Measurements from ENCODE around the gene PDS5B.
A peak's percentile ranks its signal among the peaks of the same experiment; 100 is the strongest.

PDS5B gene

GRCh38 chr13:32589471-32589870, 3.2 kb downstream of the PDS5B start:
- no peak for DNase-seq

DNA sequence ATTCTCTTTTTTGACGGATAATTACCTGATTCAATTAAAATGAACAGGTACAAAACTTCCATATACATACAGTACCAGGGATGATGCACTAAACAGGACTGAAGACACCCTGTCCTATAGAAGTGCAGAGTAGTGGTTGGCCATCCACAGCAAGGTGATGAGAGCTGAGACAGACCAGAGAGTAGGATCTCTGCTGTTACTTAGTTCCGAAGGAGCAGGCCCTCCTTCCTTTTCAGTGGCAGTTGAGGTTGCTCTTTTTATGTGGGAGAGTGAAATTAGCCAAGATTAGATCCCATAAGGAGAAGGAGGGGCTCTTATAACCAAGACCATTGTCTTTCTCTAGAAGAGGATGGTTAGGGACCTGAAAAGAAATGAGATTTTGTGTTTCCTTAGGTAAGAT, 4.0 kb downstream of the PDS5B start:
- DNase-seq = no peak

DNA sequence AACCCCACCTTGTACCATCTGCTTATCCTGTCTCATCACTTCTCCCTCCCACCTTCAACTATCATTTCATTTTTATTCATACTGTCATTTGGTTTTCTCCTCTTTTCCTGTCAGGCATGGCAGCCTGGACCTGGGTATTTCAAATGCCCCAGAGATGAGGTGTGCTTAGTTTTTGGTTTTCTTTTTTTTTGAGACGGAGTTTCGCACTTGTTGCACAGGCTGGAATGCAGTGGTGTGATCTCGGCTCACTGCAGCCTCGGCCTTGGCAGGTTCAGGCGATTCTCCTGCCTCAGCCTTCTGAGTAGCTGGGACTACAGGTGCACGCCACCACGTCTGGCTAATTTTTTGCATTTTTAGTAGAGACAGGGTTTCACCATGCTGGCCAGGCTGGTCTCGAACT, 5.8 kb downstream of the PDS5B start:
- no peak for DNase-seq

DNA sequence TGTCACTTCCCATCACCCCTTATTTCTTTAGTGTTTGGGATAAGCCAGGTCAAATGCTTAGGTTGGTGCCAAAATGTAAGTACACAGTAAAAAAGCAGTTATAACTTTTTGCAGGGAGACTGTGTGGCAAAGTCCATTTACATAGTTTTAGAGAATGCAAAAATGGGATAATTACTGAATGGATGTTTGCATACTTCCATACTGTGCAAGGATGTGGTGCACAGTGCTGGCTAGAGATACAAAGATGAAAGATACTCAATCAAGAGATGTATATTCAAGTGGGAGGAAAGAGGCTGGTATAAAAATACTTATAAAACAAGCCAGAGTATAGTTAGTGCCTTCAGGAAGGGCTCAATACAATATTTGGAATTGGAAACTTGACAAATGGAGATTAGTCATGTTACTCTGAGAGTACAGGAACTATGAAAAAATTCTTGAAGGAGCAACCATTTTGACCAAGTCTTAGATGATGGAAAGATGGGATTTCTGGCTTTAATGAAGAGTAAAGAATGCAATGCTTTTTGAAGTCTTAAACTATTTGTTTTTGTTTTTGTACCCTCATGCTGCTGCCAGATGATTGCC, 8.0 kb downstream of the PDS5B start:
- DNase-seq = no peak

DNA sequence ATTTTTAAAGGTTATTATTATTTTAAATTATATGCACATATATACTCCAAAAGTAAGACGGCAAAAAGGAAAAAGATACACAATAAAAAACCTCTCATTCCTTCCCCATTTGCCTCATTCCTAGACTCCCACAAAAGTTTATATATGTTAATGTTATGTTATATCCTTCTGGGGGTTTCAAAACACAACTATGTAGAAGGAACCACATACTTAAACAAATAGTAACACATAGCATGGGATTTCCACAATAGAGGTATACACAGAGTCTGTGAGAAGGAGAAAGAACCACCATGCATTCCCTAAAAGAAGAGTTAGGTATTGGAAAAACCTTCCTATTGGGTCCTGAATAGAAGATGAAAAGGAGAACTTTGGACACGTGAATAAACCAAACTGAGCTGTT, 9.1 kb downstream of the PDS5B start:
- no peak for DNase-seq

DNA sequence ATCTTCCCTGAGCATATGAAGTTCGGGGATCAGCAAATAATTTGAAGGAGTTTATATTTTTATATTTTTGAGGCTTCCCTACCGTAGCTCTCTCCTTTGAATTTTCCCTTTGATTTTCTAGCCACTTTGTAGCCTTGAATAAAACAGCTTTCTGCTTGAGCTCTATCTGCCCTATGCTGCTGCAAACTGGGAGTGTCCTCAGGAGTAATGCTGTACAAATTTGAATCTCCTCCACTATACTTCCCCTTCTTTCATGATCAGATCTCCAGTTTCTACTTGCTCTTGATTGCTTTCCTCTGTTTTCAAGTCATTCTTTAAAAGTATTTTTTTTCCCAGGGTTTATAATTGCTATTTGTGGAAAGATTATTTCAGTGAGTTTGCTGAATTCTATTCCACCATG, 14.6 kb downstream of the PDS5B start:
- DNase-seq = no peak

GRCh38 chr13:32609428-32609827, 23.2 kb downstream of the PDS5B start:
- DNase-seq = no peak

DNA sequence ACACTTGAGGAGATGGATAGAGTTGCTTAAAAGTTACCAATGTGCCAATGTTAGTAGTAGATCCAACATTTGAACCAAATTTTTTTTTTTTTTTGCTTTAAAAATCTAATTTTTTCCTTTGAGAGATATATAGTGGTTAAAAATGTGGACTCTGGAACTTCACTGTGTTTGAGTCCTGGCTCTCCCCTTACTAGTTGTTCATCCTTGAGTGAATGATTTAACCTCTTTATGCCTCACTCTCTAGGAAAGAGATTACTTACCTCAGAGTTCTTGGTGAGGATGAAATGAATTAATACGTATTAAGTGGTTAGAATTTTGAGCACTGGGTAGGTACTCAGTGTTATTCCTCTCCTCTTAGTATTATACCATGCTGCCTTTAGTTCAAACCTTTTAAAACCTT, 24.3 kb downstream of the PDS5B start:
- DNase-seq = no peak

GRCh38 chr13:32610977-32611376, 24.7 kb downstream of the PDS5B start:
- no peak for DNase-seq

DNA sequence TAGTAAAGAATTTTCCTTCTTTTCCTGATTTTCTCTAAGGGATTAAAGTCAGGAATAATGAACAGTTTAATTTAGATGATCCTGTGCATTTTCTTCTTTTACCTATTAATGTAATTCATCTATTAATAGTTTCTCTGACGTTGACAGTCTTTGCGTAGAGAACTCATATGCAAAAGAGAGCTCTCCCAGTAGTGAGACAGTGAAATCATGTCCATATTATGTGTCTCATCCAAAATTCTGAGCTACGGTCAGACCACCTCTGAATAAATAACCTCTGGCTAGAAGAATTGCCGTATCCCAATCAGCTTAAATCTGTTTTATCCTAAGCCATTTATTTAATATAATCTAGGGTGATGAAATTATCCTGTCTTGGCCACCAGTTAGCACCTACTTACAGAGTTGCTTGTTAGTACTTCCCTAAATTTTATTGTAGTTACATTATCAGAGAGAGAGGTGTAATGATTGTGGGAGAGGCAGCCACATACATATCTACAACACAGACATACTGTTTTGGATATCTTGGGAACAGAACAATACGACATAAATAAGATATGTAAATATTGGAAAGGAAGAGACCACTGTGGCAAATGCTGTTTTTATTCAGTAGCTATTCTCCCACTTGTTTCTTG, 30.7 kb downstream of the PDS5B start:
- DNase-seq = no peak

- no peak for DNase-seq
These were observed 36.6 kb downstream of the PDS5B start for GRCh38 chr13:32622827-32623226.

- no peak for DNase-seq
These were observed 38.2 kb downstream of the PDS5B start for GRCh38 chr13:32624441-32624840.

- DNase-seq = no peak
These were observed 41.5 kb downstream of the PDS5B start for GRCh38 chr13:32627793-32628192.

DNA sequence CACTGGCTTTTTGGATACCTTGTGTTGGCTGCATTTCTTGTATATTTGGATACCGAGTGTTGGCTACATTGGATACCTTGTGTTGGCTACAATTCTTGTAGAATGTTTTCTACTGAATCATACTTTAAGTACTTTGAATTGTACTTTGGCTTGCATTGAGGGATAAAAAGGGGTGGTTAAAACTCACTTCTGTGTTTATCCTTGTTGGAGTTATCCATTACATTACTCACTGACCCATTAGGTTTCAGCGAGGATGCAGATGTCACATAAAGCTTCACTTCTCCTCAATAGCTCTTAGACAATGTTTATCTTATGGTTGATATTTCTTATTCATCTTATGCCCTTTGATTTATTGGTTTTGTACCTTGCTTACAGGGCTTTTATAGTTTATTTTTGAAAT, 43.1 kb downstream of the PDS5B start:
- no peak for DNase-seq

GRCh38 chr13:32629866-32630265, 43.6 kb downstream of the PDS5B start:
- DNase-seq = no peak

DNA sequence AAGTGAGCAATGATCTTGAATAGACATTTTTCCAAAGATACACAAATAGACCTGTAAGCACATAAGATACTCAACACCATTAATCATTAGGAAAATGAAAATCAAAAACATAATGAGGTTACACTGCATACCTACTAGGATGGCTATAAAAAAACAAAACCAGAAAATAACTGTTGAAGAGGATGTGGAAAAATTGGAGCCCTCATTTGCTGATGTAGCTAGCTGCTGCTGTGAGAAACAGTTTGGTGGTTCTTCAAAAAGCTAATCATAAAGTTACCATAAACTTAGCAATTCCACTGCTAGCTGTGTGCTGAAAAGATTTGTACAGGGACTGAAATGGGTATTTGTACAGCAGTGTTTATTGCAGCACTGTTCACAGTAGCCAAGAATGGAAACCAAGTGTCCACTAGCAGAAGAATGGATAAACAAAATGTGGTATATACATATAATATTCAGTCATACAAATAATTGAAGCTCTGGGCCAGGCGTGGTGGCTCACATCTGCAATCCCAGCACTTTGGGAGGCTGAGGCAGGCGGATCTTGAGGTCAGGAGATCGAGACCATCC, 46.2 kb downstream of the PDS5B start:
- no peak for DNase-seq

- DNase-seq = no peak
These were observed 50.5 kb downstream of the PDS5B start for GRCh38 chr13:32636711-32637110.

DNA sequence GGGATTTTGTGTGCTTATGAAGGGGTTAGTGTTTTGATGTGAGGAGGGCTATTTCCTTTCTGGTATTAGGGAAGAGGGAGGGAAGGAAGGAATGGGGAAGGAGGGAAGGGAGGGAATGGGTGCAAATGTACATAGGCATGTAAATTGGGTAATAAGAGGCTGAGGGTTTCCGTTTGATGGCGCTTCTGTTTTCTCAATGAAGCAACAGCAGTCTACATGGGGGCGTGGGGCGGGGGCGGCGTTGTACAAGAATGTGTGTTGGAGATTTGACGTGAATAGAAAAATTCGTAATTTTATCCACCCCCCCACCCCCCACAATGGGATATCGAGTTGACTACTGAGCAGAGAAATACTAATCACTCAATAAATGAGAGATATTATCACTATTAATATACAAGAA, 52.5 kb downstream of the PDS5B start:
- no peak for DNase-seq

- DNase-seq = peak; percentile 54
These were observed 53.4 kb downstream of the PDS5B start for GRCh38 chr13:32639502-32640105.

DNA sequence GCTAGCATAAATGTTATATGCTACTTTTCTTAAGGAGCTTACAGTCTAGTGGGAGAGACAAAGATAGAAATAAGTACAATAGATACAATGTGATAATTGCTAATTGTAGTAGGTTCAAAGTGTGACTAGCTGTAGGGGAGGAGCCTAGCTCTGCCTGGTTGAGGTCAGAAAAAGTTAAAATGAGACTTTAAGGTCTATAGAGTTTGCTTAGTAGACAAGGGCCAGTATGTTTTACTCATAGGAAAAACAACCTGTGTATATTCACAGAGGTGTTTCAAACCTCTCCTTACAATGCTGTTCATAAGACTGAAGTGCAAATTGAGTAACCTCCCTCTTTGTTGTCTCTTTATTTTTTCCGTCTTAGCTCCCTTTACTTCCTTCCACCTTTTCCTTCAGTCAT, 56.1 kb downstream of the PDS5B start:
- DNase-seq = no peak

- DNase-seq = no peak
These were observed 56.6 kb downstream of the PDS5B start for GRCh38 chr13:32642858-32643257.

- DNase-seq = no peak
These were observed 59.6 kb downstream of the PDS5B start for GRCh38 chr13:32645854-32646253.

- no peak for DNase-seq
These were observed 61.7 kb downstream of the PDS5B start for GRCh38 chr13:32647926-32648325.

DNA sequence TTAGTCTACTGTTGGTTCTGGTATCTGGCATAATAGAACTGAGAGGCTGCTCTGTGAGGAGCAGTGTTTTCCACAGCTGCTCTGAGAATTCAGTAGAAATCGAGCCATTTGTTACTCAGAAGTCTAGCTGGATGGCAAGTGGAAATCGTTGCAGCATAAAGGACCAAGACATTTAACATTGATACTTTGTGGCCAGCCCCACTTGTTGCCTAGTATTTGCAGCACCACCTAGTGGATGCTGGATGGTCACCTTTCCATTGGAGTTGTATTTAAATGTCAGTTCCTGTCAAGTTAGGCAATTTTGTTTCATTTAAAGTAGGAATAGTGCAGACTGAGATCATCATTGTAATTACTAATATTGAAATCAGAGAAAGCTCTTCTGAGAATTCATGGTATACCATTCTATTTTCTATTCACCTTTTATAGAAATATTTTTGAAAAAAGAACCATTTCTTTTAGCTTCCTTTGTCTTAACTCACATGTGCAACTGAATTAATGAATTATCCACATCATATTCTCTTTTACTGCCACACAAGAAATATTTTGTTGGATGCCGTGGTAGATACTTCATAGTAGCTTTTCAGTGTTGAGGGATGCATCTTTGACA, 64.6 kb downstream of the PDS5B start:
- DNase-seq = no peak
